Erythroblast (primary cell): Measurements from ENCODE around the gene TACC3.

ENCODE experiments used
- GATA1 ChIP-seq: IDR thresholded peaks from 2 replicates; pipeline ENCODE4 v1.6.1; 2011; ENCODE audit warnings: low read depth, mild to moderate bottlenecking, control low read depth, low read length, moderate library complexity
- POLR2A ChIP-seq: IDR thresholded peaks from 2 replicates; pipeline ENCODE4 v1.6.1; 2011; ENCODE audit warnings: mild to moderate bottlenecking, low read length

- TF ChIP-seq POLR2A (no peak), GATA1 (no peak)
These were observed 15.5 kb downstream of the TACC3 start for GRCh38 chr4:1736812-1737211.
